Lower leg skin (tissue), 4 donors: ENCODE data around the gene PEX14. TPM values are rescaled to one million over a fixed set of nuclear protein-coding genes. Genes with fewer than 3 reads are reported as not detected.

Experiments used
- DNase-seq, 2 donors: peaks; one replicate each; pipeline ENCODE4 v3.0.0-alpha.2; 2019; ENCODE audit warnings: low spot score in 2 of 2
- H3K4me3 ChIP-seq: fragments of 200-600 bp; sonication (generic); 2 replicates; pipeline ENCODE4 v1.5.1; 2017; ENCODE audit warnings: mild to moderate bottlenecking, low read depth; ENCODE audit not compliant: poor library complexity, severe bottlenecking
- CTCF ChIP-seq, 3 donors: fragments of 450-650 bp; IDR thresholded peaks; one replicate each; pipeline ENCODE4 v1.5.1; 2016; ENCODE audit warnings: antibody characterized with exemption in 3 of 3, mild to moderate bottlenecking in 3 of 3, moderate library complexity in 2 of 3
- POLR2A ChIP-seq, 2 donors: fragments of 450-650 bp; IDR thresholded peaks; one replicate each; pipeline ENCODE4 v1.6.1; 2016 to 2017; ENCODE audit warnings: antibody characterized with exemption in 2 of 2, mild to moderate bottlenecking in 1 of 2, moderate library complexity in 1 of 2
- WGBS, 2 donors: methylation state at CpG; one replicate each; pipeline ENCODE4 v1.1.5; 2018; 5-methylcytosine and 5-hydroxymethylcytosine counted together
- intact Hi-C: fragments of 100-400 bp; cut with DNase I; formaldehyde crosslinking; loops from one replicate; pipeline ENCODE4 v1.15.0; 2023; ENCODE audit warnings: low total_unique reads
- total RNA-seq, 4 donors: library from RNA; depleted of rRNA; stranded (reverse); fragments of >200 nt; gene quantifications; one replicate each; pipeline ENCODE4 v1.1.0, GENCODE V29; 2016

PEX14 gene
- total RNA-seq, 4 donors from 2014 or later, result 14.1 to 22.8 (median 18.9) TPM

GRCh38 chr1:10561497-10561896, 86.7 kb downstream of the PEX14 start:
- TF ChIP-seq CTCF (IDR thresholded peaks at IDR 0.05), result no peak
- no peak for TF ChIP-seq POLR2A (IDR thresholded peaks at IDR 0.05)
- intact Hi-C loops, result no loop called here
- no peak overlapping the region for H3K4me3 ChIP-seq
- no peak for DNase-seq

GRCh38 chr1:10561955-10562354, 87.2 kb downstream of the PEX14 start:
- 99 to 100% methylated on average over 3 of the region's 3 CpGs for WGBS, 2 donors
- H3K4me3 ChIP-seq, result no peak overlapping the region
- TF ChIP-seq POLR2A (IDR thresholded peaks at IDR 0.05) (no peak), CTCF (IDR thresholded peaks at IDR 0.05) (no peak)
- DNase-seq, result no peak
- intact Hi-C loops, result no loop called here

GRCh38 chr1:10564063-10564462, 89.3 kb downstream of the PEX14 start:
- WGBS, 2 donors, result 94 to 98% methylated on average over 2 of the region's 2 CpGs
- H3K4me3 ChIP-seq, result no peak overlapping the region
- DNase-seq, result no peak
- TF ChIP-seq POLR2A (IDR thresholded peaks at IDR 0.05), result no peak
- no peak for TF ChIP-seq CTCF (IDR thresholded peaks at IDR 0.05)
- intact Hi-C loops, result no loop called here

DNA sequence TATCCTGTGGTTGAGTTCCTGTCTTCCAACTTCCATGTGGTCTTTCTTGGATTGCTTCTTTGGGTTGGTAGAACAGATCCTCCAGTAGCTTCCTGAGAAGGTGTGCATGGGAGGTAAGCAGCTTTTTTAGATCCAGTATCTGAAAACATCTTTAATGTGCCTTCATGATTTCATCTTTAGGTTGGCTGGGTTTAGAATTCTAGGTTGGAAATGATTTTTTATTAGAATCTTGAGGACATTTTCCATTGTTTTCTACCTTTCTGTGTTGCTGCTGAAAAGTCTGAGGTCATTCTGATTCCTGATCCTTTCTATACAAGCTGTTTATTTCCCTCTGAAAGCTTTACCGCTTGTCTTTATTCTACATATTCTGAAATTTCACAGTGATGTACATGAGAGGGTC, 94.8 kb downstream of the PEX14 start:
- WGBS, 2 donors, result 100% methylated on average over 1 of the region's 1 CpG
- TF ChIP-seq CTCF (IDR thresholded peaks at IDR 0.05) (no peak), POLR2A (IDR thresholded peaks at IDR 0.05) (no peak)
- no peak for DNase-seq
- intact Hi-C loops, result no loop called here
- no peak overlapping the region for H3K4me3 ChIP-seq

DNA sequence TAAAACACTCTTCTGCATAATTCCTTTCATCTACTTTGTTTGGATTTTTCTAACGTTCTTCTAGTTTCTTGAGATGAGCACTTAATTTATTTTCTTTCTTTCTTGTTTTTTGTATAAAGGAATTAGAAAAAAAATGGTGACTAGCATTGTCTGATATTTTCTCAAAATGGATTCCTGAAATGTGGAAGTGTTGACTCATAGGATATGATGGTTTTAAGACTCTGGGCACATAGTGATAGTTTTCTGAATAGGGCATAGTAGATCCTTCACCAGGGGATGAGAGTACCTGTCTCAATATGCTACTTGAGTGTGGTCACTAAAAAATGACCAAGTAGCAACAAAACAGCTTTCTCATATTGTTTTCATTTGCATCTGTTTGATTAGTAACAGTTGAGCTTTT, 100.9 kb downstream of the PEX14 start:
- TF ChIP-seq POLR2A (IDR thresholded peaks at IDR 0.05) (no peak), CTCF (IDR thresholded peaks at IDR 0.05) (no peak)
- DNase-seq, result no peak
- no peak overlapping the region for H3K4me3 ChIP-seq
- intact Hi-C loops, result no loop called here
- WGBS, 2 donors, result 48 to 52% methylated on average over 1 of the region's 1 CpG

DNA sequence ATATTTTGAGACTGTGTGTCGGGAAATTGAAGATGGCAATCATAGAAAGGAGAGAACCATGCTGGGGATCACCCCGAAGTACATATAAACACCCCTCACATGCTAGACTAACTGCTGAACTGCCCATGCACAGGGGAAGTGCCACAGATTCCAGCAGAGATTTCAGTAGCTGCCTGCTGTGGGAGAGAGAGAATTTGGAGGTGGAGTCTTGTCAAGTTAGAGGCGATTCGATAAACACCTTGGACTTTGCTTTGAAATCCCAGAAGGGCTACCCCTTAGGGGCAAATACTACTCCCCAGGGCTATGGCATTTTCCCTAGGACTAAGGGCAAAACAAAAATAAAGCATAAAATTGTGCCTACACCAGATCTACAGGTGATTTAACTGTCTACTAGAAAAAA, 103.3 kb downstream of the PEX14 start:
- no peak overlapping the region for H3K4me3 ChIP-seq
- no peak for DNase-seq
- intact Hi-C loops, result no loop called here
- TF ChIP-seq CTCF (IDR thresholded peaks at IDR 0.05) (no peak), POLR2A (IDR thresholded peaks at IDR 0.05) (no peak)
- 85 to 91% methylated on average over 4 of the region's 4 CpGs for WGBS, 2 donors
